Glutamatergic neuron (in vitro differentiated cells): Measurements from ENCODE around the gene AOC3. TPM values are rescaled to one million over a fixed set of nuclear protein-coding genes. Genes with fewer than 3 reads are reported as not detected.
"Not testable (repeated sequence)": the region's sequence is repeated elsewhere in the genome, so short reads cannot be mapped to it uniquely, and the experiment has no call there.

Experiments
- DNase-seq: peaks from one replicate; pipeline ENCODE4 v3.0.0; 2022
- H3K27ac Mint-ChIP-seq: one replicate; pipeline ENCODE4 v1.8.0; 2020; ENCODE audit warnings: mild to moderate bottlenecking, mixed read lengths, inconsistent platforms; ENCODE audit not compliant: unreplicated experiment
- H3K27me3 Mint-ChIP-seq: one replicate; pipeline ENCODE4 v1.8.0; 2020; ENCODE audit warnings: mild to moderate bottlenecking, moderate library complexity, mixed read lengths, inconsistent platforms; ENCODE audit not compliant: unreplicated experiment
- H3K36me3 Mint-ChIP-seq: one replicate; pipeline ENCODE4 v1.8.0; 2020; ENCODE audit warnings: mild to moderate bottlenecking, mixed read lengths, inconsistent platforms; ENCODE audit not compliant: unreplicated experiment
- H3K4me1 Mint-ChIP-seq: one replicate; pipeline ENCODE4 v1.8.0; 2020; ENCODE audit warnings: mild to moderate bottlenecking, low read depth, mixed read lengths, inconsistent platforms; ENCODE audit not compliant: unreplicated experiment
- H3K4me3 Mint-ChIP-seq: one replicate; pipeline ENCODE4 v1.8.0; 2020; ENCODE audit warnings: mild to moderate bottlenecking, mixed read lengths, inconsistent platforms; ENCODE audit not compliant: unreplicated experiment
- H3K9me3 Mint-ChIP-seq: one replicate; pipeline ENCODE4 v1.8.0; 2020; ENCODE audit warnings: mild to moderate bottlenecking, moderate library complexity, mixed read lengths, inconsistent platforms; ENCODE audit not compliant: unreplicated experiment
- CTCF ChIP-seq: fragments of 200-600 bp; sonication (generic); IDR thresholded peaks from one replicate; pipeline ENCODE4 v1.5.0; 2021; ENCODE audit not compliant: partially characterized antibody, unreplicated experiment
- total RNA-seq: library from RNA; stranded (reverse); fragmentation: NEBNext Ultra II Directional; extraction: Animal tissue kit (Norgen Biotek cat#: 25700); gene quantifications from one replicate; pipeline ENCODE4 v1.2.1, GENCODE V29; 2021; ENCODE audit not compliant: unreplicated experiment

The AOC3 gene
- total RNA-seq, 1 donor from 2014 or later, result 2.0 TPM

GRCh38 chr17:42894283-42895184 lies 43.5 kb downstream of the AOC3 start:
- TF ChIP-seq CTCF, result no peak
- H3K4me3 Mint-ChIP-seq, result no peak overlapping the region
- DNase-seq, result no peak
- H3K27ac Mint-ChIP-seq, result no peak overlapping the region
- no peaks in the 10 kb centered on the region for H3K4me1 Mint-ChIP-seq
- no peaks in the 10 kb centered on the region for H3K27me3 Mint-ChIP-seq
- peaks cover 1% of the 10 kb centered on the region for H3K9me3 Mint-ChIP-seq
- H3K36me3 Mint-ChIP-seq, result no peaks in the 10 kb centered on the region

- H3K9me3 Mint-ChIP-seq, result peaks cover 1% of the 10 kb centered on the region
- H3K27me3 Mint-ChIP-seq, result no peaks in the 10 kb centered on the region
- TF ChIP-seq CTCF, result no peak
- no peak for DNase-seq
- no peak overlapping the region for H3K27ac Mint-ChIP-seq
- H3K4me1 Mint-ChIP-seq, result no peaks in the 10 kb centered on the region
- H3K4me3 Mint-ChIP-seq, result no peak overlapping the region
- no peaks in the 10 kb centered on the region for H3K36me3 Mint-ChIP-seq
Measured at GRCh38 chr17:42895185-42895555, 44.2 kb downstream of the AOC3 start.

GRCh38 chr17:42898147-42898811 lies 47.3 kb downstream of the AOC3 start:
- TF ChIP-seq CTCF, result no peak
- H3K4me3 Mint-ChIP-seq, result no peak overlapping the region
- H3K27me3 Mint-ChIP-seq, result no peaks in the 10 kb centered on the region
- H3K36me3 Mint-ChIP-seq, result no peaks in the 10 kb centered on the region
- no peaks in the 10 kb centered on the region for H3K4me1 Mint-ChIP-seq
- no peak overlapping the region for H3K27ac Mint-ChIP-seq
- no peak for DNase-seq
- H3K9me3 Mint-ChIP-seq, result peaks cover 1% of the 10 kb centered on the region

- H3K27ac Mint-ChIP-seq, DNase-seq, H3K4me1 Mint-ChIP-seq, H3K27me3 Mint-ChIP-seq, H3K9me3 Mint-ChIP-seq, H3K4me3 Mint-ChIP-seq, H3K36me3 Mint-ChIP-seq: not testable (repeated sequence)
Measured at GRCh38 chr17:42899981-42900380, 49.0 kb downstream of the AOC3 start.

- Mint-ChIP-seq H3K27ac (no peak within 1 kb of the TSS), H3K9me3 (no peaks in the 10 kb centered on the region), H3K36me3 (no peaks in the 10 kb centered on the region), H3K4me1 (no peaks in the 10 kb centered on the region), H3K4me3 (no peak within 1 kb of the TSS), H3K27me3 (no peaks in the 10 kb centered on the region)
- no peak for TF ChIP-seq CTCF
- no peak for DNase-seq
Measured at GRCh38 chr17:42900460-42901331, 49.7 kb downstream of the AOC3 start, which contains the start of gene G6PC1. Gene G6PC1 (plus strand): TSS chr17:42900799. CDS start chr17:42900877, 78 bp downstream.
